Vagina (tissue), 2 donors: ENCODE results near the gene DPP10.

Experiments used
- POLR2A ChIP-seq, 2 donors: fragments of 450-650 bp; IDR thresholded peaks; one replicate each; pipeline ENCODE4 v1.6.1; 2017; ENCODE audit warnings: antibody characterized with exemption in 2 of 2, mild to moderate bottlenecking in 2 of 2, moderate library complexity in 2 of 2
- POLR2AphosphoS5 ChIP-seq, 2 donors: sonication (generic); formaldehyde crosslinking; IDR thresholded peaks; one replicate each; pipeline ENCODE4 v1.9.0; 2017; ENCODE audit warnings: antibody characterized with exemption in 2 of 2, mild to moderate bottlenecking in 2 of 2, low read depth in 1 of 2; ENCODE audit not compliant: insufficient read depth in 1 of 2
- TF ChIP-seq, protein P1 (sequence below), 3 experiments: fragments of 450-650 bp in 2 of 3; fragments of 200-600 bp in 1 of 3; sonication (generic) in 1 of 3; IDR thresholded peaks; one replicate each; pipeline ENCODE4 v1.5.1; 2017 to 2019; ENCODE audit warnings: antibody characterized with exemption in 3 of 3, mild to moderate bottlenecking in 2 of 3, moderate library complexity in 2 of 3

DNA sequence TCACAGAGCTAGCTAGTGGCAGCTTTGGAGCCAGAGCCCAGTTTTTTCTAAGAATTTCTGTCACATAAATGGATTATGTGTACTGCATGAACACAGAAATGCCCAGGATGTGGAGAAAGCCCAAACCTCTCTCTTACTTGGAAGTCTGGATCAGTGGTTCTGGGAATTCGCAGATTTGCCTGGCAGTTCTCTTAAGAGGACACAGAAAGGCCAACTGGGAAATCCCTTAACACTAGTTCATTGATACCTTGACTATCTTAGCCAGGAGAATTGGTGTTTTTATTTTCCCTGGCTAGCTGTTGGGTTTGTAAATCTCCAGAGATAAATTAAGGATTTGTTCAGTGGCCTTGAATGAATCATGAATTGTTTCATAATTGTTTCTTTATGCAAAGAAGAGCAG, 95.3 kb downstream of the DPP10 start:
- TF ChIP-seq POLR2A (IDR thresholded peaks at IDR 0.05) = no peak
- TF ChIP-seq, protein P1, sequence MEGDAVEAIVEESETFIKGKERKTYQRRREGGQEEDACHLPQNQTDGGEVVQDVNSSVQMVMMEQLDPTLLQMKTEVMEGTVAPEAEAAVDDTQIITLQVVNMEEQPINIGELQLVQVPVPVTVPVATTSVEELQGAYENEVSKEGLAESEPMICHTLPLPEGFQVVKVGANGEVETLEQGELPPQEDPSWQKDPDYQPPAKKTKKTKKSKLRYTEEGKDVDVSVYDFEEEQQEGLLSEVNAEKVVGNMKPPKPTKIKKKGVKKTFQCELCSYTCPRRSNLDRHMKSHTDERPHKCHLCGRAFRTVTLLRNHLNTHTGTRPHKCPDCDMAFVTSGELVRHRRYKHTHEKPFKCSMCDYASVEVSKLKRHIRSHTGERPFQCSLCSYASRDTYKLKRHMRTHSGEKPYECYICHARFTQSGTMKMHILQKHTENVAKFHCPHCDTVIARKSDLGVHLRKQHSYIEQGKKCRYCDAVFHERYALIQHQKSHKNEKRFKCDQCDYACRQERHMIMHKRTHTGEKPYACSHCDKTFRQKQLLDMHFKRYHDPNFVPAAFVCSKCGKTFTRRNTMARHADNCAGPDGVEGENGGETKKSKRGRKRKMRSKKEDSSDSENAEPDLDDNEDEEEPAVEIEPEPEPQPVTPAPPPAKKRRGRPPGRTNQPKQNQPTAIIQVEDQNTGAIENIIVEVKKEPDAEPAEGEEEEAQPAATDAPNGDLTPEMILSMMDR (IDR thresholded peaks at IDR 0.05) = no peak
- TF ChIP-seq POLR2AphosphoS5 (IDR thresholded peaks at IDR 0.05; ENCODE audit: insufficient read depth in 1 of 2, low read depth in 1 of 2) = no peak
